ENCODE data around the gene RNPEPL1. TPM values are rescaled to one million over a fixed set of nuclear protein-coding genes. Genes with fewer than 3 reads are reported as not detected.

Gene RNPEPL1
- polyA plus RNA-seq, 3 donors, result 15.4 to 100 (median 36.4) TPM

DNA sequence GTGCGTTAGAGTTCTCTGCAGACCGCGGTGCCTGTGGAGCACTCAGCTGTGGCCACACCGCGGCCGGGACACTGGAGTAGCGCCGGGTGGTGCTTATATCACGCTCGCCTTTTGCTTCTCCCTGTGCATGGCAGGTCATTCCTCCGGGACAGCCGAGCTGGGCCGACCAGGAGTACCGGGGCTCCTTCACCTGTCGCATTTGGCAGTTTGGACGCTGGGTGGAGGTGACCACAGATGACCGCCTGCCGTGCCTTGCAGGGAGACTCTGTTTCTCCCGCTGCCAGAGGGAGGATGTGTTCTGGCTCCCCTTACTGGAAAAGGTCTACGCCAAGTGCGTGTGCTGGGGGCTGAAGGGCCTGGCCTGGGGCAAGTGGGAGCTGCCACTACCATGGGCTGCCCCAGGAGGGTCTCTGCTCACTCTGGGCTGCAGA is 22.4 kb downstream of the RNPEPL1 start:
- no peak for DNase-seq
- peaks cover 47 to 68% of the 10 kb centered on the region in 2 donors for H3K36me3 ChIP-seq (replicated peaks in 1 of 2; ENCODE audit: control insufficient read depth in 1 of 2, insufficient read depth in 2 of 2, low read length in 2 of 2)
- intact Hi-C loops (cut with micrococcal nuclease), result no loop called here

DNA sequence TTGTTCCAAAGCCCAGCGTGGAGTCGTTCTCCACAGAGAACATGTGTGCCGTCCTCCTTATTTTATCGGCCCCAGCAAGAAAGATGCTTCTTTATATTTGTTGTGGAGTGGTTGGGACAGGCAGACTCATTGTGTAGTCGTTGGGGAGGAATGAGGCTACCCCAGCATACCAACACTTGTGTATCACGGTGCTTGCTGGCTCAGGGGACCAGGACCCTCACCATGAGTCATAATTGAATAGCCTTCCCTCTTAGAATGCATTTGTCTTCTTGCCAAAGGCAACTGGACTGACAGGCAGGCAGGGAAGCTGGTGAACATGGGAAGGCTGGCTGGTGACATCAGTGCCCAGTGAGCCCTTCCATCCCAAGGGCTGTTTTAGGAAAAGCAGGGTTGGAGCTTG is 22.9 kb downstream of the RNPEPL1 start:
- Mint-ChIP-seq H3K4me3 (no peak overlapping the region), H3K36me3 (peaks cover 48 to 71% of the 10 kb centered on the region in 2 donors), H3K9me3 (no peaks in the 10 kb centered on the region), H3K27me3 (ENCODE audit: low read depth in 3 of 3) (peaks cover 0 to 2% (median 0%) of the 10 kb centered on the region in 3 donors), H3K27ac (peak overlapping the region in 2 of 7 donors; percentile 3 to 70), H3K4me1 (peaks cover 22% of the 10 kb centered on the region)
- WGBS (ENCODE audit: insufficient coverage), result no CpG with 5 or more reads among the region's 6 CpGs
- TF ChIP-seq, protein P1, sequence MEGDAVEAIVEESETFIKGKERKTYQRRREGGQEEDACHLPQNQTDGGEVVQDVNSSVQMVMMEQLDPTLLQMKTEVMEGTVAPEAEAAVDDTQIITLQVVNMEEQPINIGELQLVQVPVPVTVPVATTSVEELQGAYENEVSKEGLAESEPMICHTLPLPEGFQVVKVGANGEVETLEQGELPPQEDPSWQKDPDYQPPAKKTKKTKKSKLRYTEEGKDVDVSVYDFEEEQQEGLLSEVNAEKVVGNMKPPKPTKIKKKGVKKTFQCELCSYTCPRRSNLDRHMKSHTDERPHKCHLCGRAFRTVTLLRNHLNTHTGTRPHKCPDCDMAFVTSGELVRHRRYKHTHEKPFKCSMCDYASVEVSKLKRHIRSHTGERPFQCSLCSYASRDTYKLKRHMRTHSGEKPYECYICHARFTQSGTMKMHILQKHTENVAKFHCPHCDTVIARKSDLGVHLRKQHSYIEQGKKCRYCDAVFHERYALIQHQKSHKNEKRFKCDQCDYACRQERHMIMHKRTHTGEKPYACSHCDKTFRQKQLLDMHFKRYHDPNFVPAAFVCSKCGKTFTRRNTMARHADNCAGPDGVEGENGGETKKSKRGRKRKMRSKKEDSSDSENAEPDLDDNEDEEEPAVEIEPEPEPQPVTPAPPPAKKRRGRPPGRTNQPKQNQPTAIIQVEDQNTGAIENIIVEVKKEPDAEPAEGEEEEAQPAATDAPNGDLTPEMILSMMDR (IDR thresholded peaks at IDR 0.05), result no peak
- peaks cover 53 to 73% of the 10 kb centered on the region in 2 donors for H3K36me3 ChIP-seq (replicated peaks in 1 of 2; ENCODE audit: control insufficient read depth in 1 of 2, insufficient read depth in 2 of 2, low read length in 2 of 2)
- H3K79me2 ChIP-seq (ENCODE audit: insufficient read depth, low read length), result peaks cover 63% of the 10 kb centered on the region
- H3K9me3 ChIP-seq (replicated peaks in 1 of 2; ENCODE audit: control insufficient read depth in 1 of 2, insufficient read depth in 1 of 2, low read length in 2 of 2), result no peaks in the 10 kb centered on the region
- no peaks in the 10 kb centered on the region for H3K27me3 ChIP-seq (ENCODE audit: control insufficient read depth in 2 of 2, insufficient read depth in 2 of 2, low read length in 2 of 2)
- H3K27ac ChIP-seq (ENCODE audit: low read depth in 1 of 2, low read length in 2 of 2), result no peak overlapping the region
- H4K20me1 ChIP-seq (ENCODE audit: insufficient read depth, low read length), result peaks cover 64% of the 10 kb centered on the region
- intact Hi-C loops (cut with micrococcal nuclease), result no loop called here
- no peak overlapping the region for H3K4me2 ChIP-seq (replicated peaks; ENCODE audit: extremely low read depth, low read length, poor library complexity, severe bottlenecking)
- DNase-seq, result no peak
- peaks cover 17 to 20% of the 10 kb centered on the region in 2 donors for H3K4me1 ChIP-seq (ENCODE audit: control insufficient read depth in 1 of 2, insufficient read depth in 2 of 2, low read length in 2 of 2)
- H3K9ac ChIP-seq (ENCODE audit: insufficient read depth, low read length, poor library complexity, severe bottlenecking), result no peak overlapping the region
- no peak overlapping the region for H3K4me3 ChIP-seq (replicated peaks in 1 of 3; ENCODE audit: low read depth in 2 of 3, low read length in 3 of 3)
- no peak overlapping the region for H2AFZ ChIP-seq (ENCODE audit: insufficient read depth, low read depth, low read length, poor library complexity, severe bottlenecking)

More for the DNA sequence above, 22.4 kb downstream of the RNPEPL1 start:
- H3K9me3 Mint-ChIP-seq, result no peaks in the 10 kb centered on the region
- H3K79me2 ChIP-seq (ENCODE audit: insufficient read depth, low read length), result peaks cover 68% of the 10 kb centered on the region
- H3K4me1 ChIP-seq (ENCODE audit: control insufficient read depth in 1 of 2, insufficient read depth in 2 of 2, low read length in 2 of 2), result peaks cover 19 to 24% of the 10 kb centered on the region in 2 donors
- peaks cover 64% of the 10 kb centered on the region for H4K20me1 ChIP-seq (ENCODE audit: insufficient read depth, low read length)
- H3K27ac Mint-ChIP-seq, result no peak overlapping the region
- H3K4me3 ChIP-seq (replicated peaks in 1 of 3; ENCODE audit: low read depth in 2 of 3, low read length in 3 of 3), result no peak overlapping the region
- no peak overlapping the region for H3K9ac ChIP-seq (ENCODE audit: insufficient read depth, low read length, poor library complexity, severe bottlenecking)
- peaks cover 0 to 2% (median 0%) of the 10 kb centered on the region in 3 donors for H3K27me3 Mint-ChIP-seq (ENCODE audit: low read depth in 3 of 3)
- no peak overlapping the region for H2AFZ ChIP-seq (ENCODE audit: insufficient read depth, low read depth, low read length, poor library complexity, severe bottlenecking)
- no peak overlapping the region for H3K4me2 ChIP-seq (replicated peaks; ENCODE audit: extremely low read depth, low read length, poor library complexity, severe bottlenecking)
- H3K9me3 ChIP-seq (replicated peaks in 1 of 2; ENCODE audit: control insufficient read depth in 1 of 2, insufficient read depth in 1 of 2, low read length in 2 of 2), result no peaks in the 10 kb centered on the region
- TF ChIP-seq, protein P1 (IDR thresholded peaks at IDR 0.05), result no peak
- H3K36me3 Mint-ChIP-seq, result peaks cover 43 to 66% of the 10 kb centered on the region in 2 donors
- 98% methylated on average over 21 of the region's 21 CpGs for WGBS (ENCODE audit: insufficient coverage)
- no peak overlapping the region for H3K4me3 Mint-ChIP-seq
- no peaks in the 10 kb centered on the region for H3K27me3 ChIP-seq (ENCODE audit: control insufficient read depth in 2 of 2, insufficient read depth in 2 of 2, low read length in 2 of 2)
- no peak overlapping the region for H3K27ac ChIP-seq (ENCODE audit: low read depth in 1 of 2, low read length in 2 of 2)
- H3K4me1 Mint-ChIP-seq, result peaks cover 24% of the 10 kb centered on the region

Data from CD14-positive monocyte (primary cell).